ENCODE data around the gene SLC26A6.

- TF ChIP-seq EP300 (IDR thresholded peaks at IDR 0.05; ENCODE audit: borderline replicate concordance in 1 of 2, low read depth in 1 of 2, low read length in 1 of 2) (no peak), SMC3 (IDR thresholded peaks at IDR 0.05; ENCODE audit: low read depth, low read length) (no peak), EZH2phosphoT487 (IDR thresholded peaks at IDR 0.05; ENCODE audit: borderline replicate concordance, low read depth) (no peak), JUND (IDR thresholded peaks at IDR 0.05) (no peak), CTCF (IDR thresholded peaks at IDR 0.05) (no peak), TAF1 (IDR thresholded peaks at IDR 0.05; ENCODE audit: borderline replicate concordance, low read depth, low read length) (no peak), YY1 (IDR thresholded peaks at IDR 0.05; ENCODE audit: low read depth) (no peak), REST (IDR thresholded peaks at IDR 0.05; ENCODE audit: low read depth, low read length) (no peak), GABPA (IDR thresholded peaks at IDR 0.05; ENCODE audit: low read depth) (no peak)
Observed at GRCh38 chr3:48680811-48681540, 45.7 kb upstream of the SLC26A6 start.

All from SK-N-SH (cell line).